SW480 (cell line): ENCODE data around the gene PPL.
"Not testable (repeated sequence)": the region's sequence is repeated elsewhere in the genome, so short reads cannot be mapped to it uniquely, and the experiment has no call there.

ENCODE experiments used
- DNase-seq: peaks from one replicate; pipeline ENCODE4 v3.0.0-alpha.2; 2016; ENCODE audit warnings: low spot score

Gene PPL

DNA sequence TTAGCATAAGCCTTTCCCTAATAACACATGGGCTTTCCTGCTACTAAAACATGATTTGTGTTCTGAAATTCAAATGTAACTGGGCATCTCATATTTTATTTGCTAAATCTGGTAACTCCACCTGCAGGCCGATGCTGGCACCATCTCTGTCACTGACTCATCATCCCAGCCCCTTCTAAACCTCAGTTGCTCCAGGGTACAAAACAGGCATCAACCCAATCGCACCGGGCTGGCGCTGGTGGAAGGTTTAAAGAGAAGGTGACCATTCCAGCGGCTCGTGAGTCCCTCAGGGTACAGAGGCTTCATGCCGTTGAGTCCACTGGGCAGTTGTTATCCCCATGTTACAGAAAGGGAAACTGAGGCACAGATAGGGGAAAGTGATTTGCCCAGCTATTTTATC lies 27.1 kb downstream of the PPL start:
- no peak for DNase-seq

DNA sequence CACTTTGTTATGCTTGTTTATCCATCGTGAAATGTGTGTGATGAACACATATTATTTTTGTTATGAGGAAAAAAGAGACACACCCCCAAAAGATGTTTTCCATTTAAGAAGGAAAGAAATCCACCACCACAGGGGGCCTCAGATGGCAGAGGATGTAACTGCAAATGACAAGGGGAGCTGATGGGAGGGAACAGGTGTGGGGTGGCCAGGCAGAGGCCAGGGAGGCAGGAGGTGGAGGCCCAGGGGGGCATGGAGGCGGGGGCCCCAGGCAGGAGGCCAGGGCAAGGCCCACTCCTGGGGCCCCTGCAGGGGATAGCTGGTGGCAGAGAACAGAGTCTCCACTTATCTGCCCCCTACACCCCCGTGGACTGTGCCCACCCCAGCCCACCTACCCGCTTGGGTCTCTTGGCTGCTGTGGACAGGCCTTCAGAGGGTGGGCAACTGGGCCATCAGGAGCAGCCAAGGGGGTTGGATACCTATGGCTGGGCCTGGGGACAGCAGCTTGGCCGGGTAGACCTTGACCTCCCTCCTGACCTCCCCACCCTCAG lies 28.0 kb downstream of the PPL start:
- no peak for DNase-seq

DNA sequence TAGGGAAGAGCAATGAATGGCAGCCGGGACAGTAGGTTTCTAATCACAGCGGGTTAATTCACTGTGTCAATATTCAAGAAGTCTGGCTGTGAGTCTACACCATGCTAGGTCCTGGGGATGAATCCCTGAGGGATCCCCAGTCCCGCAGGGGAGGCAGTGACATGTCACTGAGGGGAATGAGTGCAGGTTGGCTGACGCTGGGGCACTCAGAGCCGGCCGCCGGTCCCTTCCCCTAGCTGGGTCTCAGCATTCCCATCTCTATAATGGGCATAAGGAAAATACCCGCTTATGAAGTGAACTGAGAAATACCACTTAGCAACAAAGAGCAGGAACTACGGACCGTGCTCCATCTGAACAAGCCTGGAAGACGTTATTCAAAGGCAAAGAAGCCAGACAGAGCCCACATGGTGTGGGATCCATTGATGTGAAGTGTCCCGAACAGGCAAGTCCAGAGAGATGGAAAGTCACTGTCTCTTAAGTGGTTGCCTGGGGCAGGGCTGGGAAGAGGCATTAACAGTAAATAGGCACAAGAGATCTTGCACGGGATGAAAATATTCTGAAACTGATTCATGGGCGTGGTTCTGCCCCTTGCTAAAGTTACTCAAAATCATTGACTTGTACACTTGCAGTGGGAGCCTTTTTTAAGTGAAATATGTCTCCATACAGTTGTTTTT lies 31.9 kb downstream of the PPL start:
- DNase-seq = no peak

DNA sequence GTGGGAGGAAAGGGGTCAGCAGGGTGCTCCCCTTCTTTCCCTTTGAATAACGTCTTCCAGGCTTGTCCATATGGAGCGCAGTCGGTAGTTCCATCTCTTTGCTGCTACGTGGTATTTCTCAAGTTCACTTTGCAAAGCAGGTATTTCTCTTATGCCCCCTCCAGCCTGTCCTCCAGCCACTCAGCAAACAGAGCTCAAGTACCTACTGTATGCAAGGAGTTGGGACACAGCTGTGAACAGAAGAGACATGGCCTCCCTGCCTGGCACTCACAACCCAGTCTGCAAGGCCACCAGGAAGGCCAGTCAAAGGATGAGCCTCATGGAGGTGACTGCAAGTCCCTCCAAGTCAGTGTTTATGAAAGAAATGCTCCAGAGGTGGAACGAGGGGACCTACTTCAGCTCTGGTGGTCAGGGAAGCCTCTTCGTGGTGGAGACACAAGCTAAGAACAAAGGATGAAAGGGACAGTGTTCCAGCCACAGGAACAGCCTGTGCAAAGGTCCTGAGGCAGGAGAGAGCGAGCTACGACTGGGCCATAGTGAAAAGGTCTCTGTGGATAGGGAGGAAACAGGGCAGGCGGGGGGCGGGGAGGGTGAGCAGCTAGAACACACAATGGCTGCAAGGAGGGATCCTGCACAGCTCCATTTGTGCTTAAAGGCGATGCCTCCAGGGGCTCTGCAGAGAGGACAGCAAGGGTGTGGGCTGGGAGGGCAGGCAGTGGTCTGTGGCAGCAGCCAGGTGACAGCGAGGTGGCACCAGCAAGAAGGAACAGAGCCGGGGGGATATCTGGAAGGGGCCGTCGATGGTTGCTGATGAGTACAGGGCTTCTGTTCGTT lies 32.6 kb downstream of the PPL start:
- DNase-seq = no peak

DNA sequence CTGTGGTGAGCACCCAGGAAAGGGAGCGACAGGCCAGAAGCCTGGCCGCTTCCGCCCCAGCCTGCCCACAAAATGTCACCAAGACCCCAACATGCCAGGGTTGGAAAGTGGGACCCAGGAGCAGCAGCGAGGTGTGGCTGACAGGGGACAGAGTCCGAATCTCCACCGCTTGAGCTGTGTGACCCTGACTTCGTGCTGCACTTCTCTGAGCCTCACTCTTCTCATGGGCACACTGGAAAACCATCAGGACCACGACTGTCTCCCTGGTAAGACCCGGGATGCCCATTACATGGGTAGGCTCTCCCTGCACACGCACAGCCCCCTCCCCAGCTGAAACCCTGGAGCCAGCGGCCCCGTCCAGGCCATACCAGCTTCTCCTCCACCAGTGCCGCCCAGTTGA lies 34.9 kb downstream of the PPL start:
- DNase-seq = no peak

DNA sequence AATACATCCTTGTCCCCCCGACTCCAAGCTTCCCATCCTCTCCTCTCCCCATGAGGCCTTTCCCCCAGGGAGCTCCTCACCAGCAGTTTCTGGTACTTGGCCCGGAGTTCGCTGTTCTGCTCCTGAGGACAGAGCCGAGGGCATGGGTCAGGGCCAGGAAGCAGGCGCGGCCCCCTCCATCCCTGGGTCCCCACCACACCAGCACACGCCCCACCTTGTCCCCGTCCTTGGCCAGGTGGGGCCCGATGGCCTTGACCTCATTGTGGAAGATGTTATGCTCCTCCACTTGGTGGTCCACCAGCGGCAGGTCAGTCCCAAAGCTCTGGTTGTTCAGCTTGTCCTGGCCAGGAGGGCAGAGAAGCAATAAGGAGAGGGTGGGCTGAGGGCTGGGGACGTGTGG lies 36.2 kb downstream of the PPL start:
- no peak for DNase-seq

DNA sequence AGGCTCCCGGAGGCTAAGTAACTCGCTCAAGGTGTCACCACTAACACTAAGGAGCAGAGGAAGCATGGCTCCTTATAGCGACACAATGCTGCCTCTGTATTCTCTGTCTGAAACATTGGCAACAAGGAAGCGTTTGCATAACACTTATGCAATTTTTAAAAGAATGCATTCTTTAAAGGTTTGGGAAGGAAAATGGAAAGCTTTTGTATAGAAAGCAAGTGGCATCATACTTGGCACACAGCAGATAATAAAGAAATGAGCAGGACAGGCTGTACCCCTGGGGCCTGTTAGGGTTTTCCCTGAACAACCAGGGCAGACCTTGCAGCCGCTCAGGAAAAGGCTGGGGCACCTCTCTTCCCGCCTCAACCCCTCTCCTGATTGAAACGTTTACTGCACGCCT lies 36.9 kb downstream of the PPL start:
- DNase-seq = no peak

DNA sequence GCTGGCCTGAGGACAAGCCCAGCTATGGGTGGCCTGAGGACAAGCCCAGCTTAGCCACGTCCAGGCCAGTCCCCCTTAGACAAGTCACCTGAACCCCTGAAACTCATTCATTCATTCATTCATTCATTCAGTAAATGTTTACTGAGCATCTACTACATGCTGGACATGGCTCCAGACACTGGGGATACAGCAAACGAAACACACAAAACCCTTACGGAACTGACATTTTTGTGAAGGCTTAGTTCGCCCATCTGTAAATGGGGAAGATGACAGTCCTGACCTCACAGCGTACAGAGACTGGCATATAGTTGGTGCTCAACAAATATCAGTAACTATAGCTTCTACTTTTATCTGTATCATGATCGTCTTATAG lies 37.5 kb downstream of the PPL start:
- DNase-seq = no peak

DNA sequence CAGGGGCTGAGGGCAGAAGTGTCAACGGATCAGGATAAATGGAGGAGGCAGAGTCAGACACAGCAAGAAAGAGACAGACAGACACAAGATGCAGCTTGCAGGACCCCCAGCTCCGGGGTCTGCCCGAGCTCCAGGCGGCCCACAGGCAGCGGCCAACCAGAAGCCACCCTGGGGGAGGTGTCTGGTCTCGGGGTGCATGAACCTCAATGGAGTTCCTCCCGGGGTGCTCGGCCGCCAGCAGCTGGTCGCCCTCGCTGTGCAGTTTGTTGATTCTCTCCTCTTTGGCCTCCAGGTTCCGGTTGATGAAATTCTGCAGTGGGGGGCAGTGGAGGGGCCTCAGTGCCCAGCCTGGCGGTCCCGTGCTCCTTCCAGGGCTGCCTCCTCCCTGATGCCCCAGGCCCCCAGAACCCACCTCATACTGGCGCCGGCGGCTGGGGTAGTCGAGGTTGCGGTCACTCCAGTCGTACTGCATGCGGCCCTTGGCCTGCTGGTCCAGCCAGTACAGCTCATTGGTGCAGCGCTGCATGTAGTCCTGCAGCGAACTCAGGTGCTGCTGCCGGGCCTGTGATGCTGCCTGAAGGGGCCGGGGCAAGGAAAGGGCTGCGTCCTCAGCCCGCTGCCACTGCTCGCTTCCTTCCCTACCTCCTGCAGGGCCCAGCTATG lies 38.0 kb downstream of the PPL start:
- DNase-seq = no peak

DNA sequence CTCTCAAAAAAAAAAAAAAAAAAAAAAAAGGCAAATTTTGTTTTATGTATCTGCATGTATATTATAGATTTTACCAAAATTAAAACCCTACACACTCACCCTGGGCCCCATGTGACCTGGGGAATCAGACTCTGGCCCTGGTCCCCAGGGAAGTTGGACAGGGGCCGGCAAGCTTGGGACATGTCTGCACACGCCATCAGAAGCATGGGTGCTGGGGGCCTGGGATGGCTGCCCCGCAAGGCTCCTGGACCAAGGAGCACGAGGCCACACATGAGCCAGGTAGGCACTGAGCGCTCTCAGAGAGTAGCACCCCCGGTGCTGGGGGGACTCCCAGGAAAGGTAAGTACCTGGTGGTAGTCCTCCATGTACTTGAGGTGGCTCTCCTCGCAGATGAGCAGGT lies 39.6 kb downstream of the PPL start:
- no peak for DNase-seq

DNA sequence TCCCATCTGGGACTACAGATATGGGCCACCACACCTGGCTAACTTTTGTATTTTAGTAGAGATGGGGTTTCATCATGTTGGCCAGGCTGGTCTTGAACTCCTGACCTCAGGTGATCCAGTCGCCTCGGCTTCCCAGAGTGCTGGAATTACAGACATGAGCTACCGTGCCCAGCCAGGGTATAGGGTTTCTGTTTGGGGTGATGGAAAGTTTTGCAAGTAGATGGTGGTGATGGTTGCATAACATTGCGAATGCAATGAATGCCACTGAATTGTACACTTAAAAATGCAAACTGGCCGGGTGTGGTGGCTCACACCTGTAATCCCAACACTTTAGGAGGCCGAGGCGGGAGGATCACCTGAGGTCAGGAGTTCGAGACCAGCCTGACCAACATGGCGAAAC lies 40.2 kb downstream of the PPL start:
- not testable (repeated sequence) for DNase-seq

DNA sequence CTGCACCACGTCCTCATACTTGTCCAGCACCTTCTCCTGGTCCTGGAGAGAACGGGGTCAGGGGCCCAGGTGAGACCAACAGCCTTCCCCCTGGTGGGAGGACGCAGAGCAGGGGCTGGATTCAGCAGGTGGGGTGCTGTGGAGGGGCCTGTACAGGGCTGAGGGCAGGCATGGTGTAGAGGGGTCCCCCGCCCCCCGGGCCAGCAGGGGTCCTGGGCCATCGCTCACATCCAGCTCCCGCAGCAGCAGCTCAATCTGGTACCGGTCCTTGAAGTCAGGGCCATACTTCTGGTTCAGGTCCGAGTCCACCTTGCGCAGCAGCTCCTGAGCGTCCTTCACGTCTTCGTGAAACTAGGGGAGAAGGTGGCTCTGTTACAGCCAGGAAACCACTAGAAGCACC lies 41.6 kb downstream of the PPL start:
- DNase-seq = no peak

DNA sequence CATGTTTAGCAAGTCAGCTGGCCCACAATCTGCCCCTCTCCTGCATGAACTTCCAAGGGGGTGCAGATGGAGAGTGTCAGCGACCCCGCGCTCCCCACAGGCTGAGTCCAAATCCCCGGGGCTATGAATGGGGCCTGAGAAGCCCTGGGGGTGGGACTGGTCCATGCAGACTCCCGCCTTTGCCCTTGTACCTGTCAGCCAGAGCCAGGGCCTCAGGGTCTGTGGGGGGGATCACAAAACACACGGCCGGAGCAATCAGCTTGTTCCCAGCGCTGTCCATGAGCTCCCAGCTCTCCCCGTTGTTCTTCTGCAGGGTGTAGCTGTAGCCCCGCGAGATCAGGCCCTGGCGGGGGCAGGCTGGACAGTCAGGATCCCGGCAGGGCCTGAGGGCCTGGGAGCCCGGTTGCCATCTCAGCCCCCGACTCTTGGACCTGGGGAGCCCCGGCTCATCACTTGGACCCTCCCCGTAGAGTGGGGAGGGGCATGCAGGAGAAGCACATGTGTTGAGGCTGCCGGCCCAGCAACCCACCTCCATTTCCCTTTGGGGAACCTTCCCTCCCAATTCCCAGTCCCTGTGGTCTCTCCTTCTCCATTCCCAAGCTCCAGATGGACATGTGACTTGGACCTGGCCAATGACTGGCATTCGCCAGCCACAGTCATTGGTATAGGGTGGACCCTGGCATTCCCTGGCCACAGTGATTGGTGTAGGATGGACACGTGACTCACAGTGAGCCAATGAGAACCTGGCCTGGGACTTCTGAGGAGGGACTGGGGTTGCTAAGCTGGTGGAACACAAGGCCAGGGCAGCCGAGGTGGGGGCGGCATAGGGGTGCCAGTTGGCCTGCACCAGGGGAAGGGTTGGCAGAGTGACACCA lies 42.4 kb downstream of the PPL start:
- no peak for DNase-seq

DNA sequence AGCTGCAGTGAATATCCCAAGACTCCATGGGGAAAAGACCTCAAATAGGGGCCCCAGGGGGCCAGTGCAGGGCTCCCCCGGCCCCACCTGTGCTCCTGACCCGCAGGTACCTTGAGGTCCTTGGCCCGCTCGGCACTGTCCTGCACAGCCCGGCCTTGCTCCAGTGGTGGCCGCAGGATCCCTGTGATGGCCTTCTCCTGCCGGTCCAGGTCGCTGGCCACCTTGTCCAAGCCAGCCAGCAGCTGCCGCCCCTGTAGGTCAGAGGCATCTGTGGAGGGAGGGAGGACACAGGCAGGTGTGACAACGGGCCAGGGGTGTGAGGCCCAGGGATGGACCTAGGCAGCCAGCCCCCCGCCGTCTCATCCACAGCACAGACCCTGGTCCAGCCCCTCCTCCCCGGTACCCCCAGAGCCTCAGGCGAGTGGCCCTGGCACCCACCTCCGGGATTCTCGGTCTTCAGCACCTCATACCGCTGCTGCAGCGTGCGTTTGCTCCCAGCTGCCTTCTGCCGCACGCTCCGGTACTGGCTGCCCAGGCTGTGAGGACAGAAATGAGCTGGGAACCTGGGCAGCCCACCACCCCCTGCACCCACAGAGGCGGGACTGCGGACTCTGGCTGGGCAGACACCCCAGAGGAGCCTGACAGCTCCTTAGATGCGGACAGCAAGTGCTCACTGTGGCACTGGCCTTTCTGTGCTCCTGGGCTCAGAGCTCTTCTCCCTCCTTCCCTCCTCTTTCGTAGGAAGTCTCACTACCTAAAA lies 43.7 kb downstream of the PPL start:
- DNase-seq = no peak

DNA sequence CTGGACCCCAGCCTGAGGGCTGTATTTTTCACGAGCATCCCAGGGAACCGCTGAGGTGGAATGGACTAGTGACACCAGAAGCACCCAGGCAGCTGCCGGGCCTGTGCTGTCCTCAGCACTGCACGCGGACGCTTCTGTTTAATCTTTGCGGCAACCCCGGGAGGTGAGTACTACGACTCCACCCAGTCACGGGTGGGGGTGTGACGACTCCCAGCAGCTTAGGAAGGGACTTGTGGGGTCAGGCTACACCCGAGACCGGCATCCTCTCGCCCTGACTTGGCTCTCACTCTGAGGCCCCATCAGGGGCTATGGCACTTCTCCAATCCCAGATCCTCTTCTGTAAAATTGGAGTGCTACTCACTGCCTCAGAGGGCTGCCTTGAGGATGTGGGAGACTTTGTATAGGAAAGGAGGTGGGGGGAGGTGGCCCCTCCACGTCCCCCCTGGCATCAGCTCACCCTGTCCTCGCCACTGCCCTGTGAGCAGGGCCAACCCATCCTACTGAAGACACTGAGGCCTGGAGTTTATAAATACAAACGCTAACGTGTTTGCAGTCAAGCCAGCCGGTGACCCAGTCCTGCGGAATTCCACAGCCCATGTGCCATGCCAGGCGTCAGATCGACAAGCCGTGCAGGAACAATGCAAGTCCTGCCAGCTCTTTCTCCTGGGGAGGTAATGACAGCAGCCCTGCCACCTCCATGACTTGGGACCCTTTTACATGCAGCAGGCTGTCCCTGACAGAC lies 44.4 kb downstream of the PPL start:
- DNase-seq = no peak

DNA sequence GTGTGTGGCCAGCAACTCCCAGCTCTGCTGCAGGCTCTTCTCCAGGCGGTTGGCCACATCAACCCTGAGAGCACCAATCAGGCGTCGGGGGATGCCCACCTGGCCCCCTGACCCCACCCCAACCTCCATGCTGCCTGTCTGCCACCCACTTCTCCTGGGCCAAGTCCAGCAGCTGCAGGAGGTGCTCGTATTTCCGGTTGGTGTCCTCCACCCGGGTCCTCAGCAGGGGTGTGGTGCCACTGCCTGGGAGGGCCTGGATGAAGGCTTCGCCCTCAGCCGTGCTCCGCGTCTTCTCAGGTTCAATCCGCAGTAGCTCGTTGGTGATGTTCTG lies 45.1 kb downstream of the PPL start:
- DNase-seq = no peak

DNA sequence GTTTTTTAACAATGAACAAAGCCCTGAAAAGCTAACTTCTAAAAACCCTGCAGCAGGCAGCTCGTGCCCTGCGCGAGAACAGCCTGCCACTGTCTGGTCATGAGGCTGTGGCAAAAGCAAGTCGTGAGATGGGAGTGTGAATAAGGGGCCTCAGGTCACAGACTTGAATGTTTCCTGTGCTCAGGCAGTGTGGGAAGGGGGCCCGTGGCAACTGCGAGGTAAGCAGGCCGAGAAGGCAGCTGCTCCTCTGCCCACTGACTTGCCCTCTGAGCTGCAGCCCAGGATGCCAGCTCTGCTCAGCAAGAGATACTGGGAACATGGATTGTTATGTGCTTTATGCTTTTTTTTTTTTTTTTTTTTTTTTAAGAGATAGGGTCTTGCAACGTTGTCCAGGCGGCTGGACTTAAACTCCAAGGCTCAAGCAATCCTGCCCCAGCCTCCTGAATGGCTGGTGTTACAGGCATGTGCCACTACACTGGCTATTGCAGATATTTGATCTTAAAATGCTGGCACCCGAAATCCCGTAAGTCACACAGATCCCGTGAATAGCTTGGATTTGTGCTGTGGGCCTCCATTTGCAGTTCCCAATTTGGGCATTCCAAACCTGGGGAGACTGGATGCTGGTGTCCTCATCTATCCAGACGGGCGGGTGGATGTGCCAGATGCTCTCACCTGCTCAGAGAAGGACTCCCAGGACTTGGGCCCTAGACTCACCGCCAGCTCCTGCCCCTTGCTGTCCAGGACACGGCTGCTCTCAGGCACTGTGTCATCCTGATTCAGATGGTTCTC lies 45.7 kb downstream of the PPL start:
- no peak for DNase-seq

DNA sequence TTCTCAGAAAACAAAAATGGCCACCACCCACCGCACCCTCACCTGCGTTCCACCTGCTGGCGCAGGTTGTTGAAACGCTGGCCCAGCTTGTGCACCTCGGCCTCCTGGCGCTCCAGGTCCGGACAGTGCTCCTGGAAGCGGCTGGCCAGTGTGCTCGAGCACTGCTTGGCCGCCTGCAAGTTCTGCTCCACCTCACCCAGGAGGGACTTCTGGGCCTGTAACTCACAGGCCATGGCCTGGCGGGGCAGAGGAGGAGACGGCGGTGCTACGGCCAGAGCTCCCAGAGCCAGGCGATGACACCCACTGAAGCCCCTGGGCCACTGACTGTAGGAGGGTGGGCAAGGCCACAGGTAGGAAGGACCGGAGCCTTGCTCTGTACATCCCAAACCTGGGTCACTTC lies 46.3 kb downstream of the PPL start:
- no peak for DNase-seq

DNA sequence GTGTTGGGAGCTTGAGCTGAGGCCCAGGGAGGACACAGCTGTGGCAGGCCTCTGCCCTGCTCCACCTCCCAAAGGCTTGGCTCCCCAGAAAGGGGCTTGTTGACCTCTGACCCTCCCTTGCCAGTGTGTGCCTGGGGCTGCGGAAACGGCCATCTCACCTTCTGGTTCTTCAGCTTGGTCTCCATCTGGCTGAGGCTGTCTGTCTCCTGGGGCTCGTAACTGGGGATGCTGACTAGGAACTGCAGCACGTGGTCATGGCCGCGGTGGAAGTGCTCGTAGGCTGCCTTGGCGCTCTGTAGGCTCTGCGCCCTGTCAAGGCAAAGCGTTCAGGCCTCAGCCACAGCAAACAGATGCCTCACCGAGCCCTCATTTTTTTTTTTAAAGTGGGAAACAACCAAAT lies 46.9 kb downstream of the PPL start:
- DNase-seq = no peak
